Endothelial cell of hepatic sinusoid (primary cell): Measurements from ENCODE around the gene ITGA2.

Experiments used
- in situ Hi-C: cut with HindIII; loops from 2 replicates; pipeline ENCODE4 v1.10.0; 2017; ENCODE audit warnings: low sequenced_read_pairs

ITGA2 gene

GRCh38 chr5:53048248-53048647 is 59.1 kb downstream of the ITGA2 start:
- in situ Hi-C loops, result no loop called here

DNA sequence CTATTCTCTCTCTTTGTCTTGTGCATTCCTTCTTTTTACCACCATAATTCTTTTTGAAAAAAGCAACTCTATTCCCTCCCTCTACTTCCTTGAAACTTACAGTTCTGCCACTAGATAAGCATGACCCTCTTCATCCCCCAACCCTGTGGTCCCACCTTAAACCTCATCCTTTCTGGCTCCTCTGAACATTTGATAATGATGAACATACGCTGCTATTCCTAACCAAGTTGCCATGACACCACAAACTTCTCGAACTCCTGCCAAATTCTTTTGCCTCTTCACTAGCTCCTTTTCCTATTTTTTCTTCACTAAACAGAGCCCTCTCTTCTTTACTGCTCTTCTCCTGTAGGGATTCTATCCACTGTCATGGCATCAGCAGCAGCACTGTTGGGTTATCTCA is 63.3 kb downstream of the ITGA2 start:
- in situ Hi-C loops, result no loop called here

DNA sequence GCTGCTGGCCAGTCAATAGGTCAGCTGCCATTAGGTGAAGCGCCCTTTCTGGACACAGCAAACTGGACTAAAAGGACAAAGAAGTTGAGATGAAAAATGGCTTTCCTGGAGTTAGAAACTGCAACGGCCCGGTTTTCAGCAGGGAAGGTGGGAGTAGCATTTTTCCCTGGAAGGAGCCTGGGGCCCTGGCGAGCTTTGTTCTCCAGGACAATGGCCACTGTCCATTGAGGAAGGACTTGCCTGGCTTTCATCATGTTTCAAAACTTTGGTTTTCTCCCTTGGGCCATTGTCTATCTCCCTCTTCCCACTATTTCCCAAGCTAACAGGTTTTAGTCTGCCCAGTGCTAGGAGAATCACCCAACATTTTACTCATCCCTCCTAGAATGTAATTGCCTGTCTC is 64.2 kb downstream of the ITGA2 start:
- in situ Hi-C loops, result no loop called here

- in situ Hi-C loops, result no loop called here
These were observed 66.2 kb downstream of the ITGA2 start for GRCh38 chr5:53055365-53055764.

- in situ Hi-C loops, result no loop called here
These were observed 70.1 kb downstream of the ITGA2 start for GRCh38 chr5:53059281-53059680.

DNA sequence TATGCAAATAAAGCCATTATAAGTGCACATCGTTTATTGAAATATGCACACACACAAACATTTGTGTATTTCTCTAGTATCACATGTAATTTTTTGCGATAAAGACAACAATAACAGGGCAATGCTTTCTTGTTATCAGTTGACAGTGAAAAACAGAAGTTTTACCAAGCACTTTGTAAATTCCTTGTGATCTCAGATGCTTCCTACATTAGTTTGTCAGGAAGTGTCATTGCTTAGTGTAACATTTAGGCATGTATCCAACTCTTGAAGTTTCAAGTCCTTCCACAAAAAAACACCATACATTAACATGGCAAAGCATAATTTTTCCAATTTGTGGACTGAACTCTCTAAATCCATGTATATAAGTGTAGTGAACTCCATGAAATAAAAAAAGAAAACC is 74.0 kb downstream of the ITGA2 start:
- in situ Hi-C loops, result no loop called here

- in situ Hi-C loops, result no loop called here
These were observed 74.6 kb downstream of the ITGA2 start for GRCh38 chr5:53063791-53064190.

- in situ Hi-C loops, result no loop called here
These were observed 76.9 kb downstream of the ITGA2 start for GRCh38 chr5:53066088-53066487.

DNA sequence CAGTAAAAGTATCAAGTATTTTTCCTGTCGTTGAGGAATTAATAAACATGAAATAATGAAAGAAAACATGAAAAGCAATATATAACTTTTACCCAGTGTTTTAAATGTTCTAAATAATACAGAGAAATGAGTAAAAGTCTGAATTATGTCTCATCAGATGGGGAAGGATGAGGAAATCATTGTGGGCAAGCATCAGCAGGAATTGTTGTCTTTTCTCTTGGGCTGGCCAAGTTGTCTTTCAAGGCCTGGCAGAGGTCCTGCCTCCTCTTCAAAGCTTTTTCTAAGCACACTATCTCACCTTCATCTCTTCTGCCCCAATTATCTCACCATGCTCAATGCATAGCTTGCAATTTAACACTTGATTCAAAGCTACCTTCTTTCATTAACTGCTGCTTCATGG is 78.5 kb downstream of the ITGA2 start:
- in situ Hi-C loops, result no loop called here

- in situ Hi-C loops, result no loop called here
These were observed 79.2 kb downstream of the ITGA2 start for GRCh38 chr5:53068291-53068836.

- in situ Hi-C loops, result no loop called here
These were observed 80.5 kb downstream of the ITGA2 start for GRCh38 chr5:53069626-53070025.

- in situ Hi-C loops, result no loop called here
These were observed 82.1 kb downstream of the ITGA2 start for GRCh38 chr5:53071298-53071697.

DNA sequence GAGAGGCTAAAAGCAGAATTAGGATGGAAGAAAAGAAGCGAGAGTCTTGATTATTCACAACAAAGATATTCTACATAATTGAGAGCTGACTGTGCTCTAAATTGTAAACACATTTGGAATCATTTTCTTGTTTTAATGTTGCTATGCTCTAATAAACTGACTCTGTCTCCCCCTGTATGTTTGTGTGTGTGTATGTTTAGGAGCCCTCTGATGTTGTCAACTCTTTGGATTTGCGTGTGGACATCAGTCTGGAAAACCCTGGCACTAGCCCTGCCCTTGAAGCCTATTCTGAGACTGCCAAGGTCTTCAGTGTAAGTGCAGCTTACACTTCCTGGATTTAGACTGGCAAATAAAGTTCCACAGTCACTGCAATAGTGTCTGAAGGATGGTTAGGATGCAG is 82.6 kb downstream of the ITGA2 start:
- in situ Hi-C loops, result no loop called here

- in situ Hi-C loops, result no loop called here
These were observed 84.2 kb downstream of the ITGA2 start for GRCh38 chr5:53073348-53073747.

DNA sequence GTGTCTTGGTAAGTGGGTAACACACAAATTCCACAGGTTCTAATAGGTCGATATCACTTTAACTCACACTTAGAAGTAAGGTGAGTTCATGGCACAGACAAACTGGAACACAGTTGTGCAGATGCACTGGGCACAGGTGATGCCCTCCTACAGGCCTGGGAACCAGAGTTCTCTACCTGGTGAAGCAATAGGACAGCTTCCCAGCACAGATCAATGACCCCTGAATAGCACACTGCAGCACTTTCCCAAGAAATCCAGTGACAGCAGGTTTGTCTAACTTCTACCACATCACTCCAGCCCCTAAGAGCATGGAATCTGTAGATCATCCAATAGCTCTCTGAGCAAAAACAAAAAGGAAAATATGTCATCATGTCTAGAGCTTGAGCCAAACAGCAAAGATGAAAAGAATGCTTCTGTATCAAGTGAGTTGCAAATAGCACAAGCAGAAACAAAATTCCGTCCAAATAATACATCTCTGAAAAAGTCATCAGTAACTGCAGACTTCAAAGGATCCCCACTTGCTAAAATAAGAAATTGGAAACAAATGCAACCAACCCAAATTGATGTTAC is 86.9 kb downstream of the ITGA2 start:
- in situ Hi-C loops, result no loop called here

DNA sequence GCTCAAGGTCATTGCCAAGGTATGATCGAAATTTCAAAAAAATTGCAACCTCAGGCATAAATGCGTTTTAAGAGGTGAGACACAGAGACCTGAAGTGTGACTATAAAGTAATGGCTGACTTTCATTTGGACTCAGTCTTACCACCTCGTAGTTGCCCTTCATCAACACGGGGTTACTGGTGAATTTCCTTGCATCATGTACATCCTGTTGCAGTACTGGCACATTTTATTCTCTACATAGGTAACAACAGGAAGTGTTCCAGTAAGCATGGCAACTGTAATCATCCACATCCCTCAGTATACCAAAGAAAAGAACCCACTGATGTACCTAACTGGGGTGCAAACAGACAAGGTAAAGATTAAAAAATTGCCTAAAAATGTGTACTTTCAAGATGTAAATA is 91.1 kb downstream of the ITGA2 start:
- in situ Hi-C loops, result no loop called here

DNA sequence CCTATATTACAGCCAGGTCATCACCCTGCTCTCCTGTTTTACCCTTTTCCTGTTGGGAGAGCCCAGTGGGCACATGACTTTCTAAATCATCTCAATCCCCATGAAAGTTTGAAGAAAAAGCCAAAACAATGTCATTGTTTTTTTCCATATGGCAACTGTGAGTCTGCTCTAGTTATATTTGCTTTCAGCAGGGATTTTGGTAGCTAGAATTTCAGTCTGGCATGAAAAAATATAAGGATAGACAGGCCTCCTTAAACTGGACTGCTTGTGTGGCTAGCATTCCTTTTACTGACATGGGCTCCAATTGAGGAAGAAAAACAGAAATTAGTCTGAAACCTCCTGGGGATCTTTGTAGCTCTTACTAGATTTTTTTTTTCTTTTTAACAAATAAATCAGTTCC is 94.8 kb downstream of the ITGA2 start:
- in situ Hi-C loops, result no loop called here

GRCh38 chr5:53084546-53085255 is 95.5 kb downstream of the ITGA2 start:
- in situ Hi-C loops, result no loop called here

GRCh38 chr5:53087171-53087570 is 98.0 kb downstream of the ITGA2 start:
- in situ Hi-C loops, result no loop called here

DNA sequence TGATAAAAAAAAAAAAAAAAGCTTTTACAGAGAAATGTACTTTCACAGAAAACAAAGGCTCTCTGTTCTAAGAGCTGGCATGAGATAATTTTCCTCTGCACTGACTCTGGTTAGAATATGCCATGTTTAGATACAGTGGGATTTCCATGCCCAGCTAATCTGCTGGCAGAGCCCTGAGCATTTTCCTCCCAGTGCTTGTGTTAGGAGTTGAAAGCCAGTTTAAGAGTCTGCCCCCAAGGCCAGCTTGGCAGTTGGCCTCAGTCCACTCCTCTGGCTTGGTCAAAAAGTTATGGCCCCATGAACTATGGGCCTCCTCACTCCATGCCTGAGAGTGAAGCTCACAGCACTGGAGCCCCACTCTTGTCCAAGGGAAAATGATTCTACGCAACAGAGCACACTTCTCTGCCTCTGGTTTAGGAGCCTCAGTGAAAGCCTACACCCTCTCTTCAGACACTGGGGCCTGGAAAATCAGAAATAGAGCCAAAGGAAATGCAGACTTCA is 98.5 kb downstream of the ITGA2 start:
- in situ Hi-C loops, result no loop called here

DNA sequence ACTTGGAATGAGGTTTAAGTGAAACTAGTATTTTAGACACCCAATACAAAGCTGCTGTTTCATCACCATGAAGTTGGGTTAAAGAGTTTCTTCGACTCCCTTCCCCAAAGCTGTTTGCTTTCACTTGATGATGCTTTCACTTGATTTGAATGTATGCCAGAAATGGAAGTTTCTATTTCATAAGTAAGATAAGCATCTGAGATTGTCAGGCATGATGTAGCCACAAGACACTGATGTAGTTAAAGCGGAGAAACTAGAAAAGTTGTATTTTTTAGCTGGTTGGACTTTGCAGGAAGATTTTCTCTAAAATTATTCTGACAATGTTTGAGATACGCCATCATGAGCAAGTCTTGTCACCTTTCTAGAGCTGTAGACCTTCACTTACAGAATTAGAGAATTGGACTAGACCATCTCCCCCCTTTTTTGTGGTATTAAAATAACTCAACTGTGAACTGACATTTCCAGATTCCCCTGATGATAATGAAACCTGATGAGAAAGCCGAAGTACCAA is 100.4 kb downstream of the ITGA2 start:
- in situ Hi-C loops, result no loop called here

- in situ Hi-C loops, result loop anchor here (10.0 kb wide), 1 partner anchor 135 kb away; no protein-coding TSS in a partner anchor
These were observed 101.1 kb downstream of the ITGA2 start for GRCh38 chr5:53090229-53090628.
